ENCODE data around the gene THAP8.

THAP8 gene

DNA sequence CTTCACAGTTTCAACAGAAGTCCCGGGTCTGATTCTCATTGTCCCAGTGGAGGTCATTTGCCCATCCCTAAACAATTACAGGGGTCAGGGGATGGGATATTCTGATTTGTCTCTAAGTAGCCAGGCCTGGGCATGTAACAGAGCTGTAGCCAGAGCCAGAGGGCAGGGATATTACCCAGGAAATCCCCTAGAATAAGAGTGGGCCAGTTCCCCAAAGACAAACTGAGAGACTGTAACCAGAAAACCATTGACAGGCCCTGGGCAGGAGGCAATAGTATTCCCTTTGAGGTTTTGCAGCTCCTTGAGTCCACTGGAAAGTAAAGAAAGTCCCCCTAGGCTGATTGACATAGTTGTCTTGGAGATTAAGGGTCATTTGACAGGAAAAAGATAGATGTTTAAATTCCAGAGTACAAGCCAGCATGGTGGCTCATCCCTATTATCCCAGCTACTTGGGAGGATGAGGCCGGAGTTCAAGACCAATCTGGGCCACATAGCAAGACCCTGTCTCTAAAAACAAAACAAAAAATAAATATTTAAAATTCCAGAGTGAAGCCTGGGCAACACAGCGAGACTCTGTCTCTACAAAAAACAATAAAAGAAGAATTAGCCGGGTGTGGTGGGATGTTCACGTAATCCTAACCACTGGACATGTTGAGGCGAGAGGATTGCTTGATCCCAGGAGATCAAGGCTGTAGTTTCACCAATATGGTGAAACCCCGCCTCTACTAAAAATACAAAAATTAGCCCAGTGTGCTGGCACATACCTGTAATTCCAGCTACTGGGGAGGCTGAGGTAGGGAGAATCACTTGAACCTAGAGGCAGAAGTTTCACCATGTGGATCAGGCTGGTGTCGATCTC is 60.9 kb downstream of the THAP8 start:
- no peak for DNase-seq

DNA sequence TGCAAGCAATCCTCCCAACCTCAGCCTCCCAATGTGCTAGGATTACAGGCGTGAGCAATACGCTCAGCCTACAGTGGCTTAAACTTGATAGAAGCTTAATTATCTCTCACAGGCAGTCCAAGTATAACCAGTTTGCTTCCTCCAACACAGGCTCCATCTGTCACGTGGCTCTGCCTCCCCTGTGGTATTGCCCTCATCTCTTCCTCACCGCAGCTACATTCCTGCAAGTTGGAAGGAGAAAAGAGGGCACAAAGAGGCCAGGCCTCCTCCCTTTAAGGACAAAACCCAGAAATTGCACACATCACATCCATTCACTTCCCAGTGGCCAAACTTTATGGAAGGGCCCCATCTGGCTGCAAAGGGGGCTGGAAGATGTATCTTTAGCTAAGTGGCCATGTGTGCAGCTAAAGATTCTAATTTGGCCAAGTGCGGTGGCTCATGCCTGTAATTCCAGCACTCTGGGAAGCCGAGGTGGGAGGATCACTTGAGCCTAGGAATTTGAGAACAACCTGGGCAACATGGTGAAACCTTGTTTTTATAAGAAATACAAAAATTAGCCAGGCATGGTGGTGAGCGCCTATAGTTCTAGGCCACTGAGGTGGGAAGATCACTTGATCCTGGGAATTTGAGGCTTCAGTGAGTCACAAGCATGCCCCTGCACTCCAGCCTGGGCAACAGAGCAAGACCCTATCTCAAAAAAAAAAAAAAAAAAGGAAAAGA is 62.2 kb downstream of the THAP8 start:
- DNase-seq = no peak

DNA sequence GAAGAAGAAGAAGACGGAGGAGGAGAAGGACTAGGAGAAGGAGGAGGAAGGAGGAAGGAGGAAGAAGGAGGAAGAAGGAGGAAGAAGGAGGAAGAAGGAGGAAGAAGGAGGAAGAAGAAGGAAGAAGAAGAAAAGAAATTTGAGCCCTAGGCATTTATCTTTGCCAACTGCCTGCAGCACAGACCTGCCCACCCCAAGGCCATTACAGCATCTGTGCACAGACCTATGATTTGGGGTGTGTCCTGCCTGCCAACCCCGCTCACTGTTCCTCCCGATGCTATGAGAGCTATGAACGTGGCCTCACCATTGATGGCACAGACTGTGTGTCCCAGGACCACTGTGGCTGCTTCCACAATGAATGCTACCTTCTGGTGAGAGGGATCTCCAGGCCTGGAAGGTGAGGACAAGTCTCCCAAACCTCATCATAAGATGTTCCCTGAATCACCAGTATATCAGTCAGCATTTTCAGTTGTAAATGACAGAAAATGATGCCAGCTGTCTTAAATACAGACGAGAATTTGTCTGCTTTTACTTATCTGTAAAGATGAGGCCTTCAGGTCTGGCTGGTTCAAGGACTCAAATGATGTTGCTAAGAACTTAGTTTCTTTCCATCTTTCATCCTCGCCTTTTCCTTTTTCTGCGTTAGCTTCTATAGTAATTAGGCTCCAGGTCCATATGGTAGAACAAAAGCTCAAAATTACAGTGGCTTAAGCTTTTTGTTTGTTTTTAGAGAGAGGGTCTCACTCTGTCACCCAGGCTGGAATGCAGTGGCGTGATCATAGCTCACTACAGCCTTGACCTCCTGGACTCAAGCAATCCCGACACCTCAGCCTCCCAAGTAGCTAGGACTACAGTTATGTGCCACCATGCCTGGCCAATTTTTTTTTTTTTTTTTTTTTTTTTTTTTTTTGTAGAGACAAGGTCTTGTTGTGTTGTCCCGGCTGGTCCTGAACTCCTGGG is 63.0 kb downstream of the THAP8 start:
- no peak for DNase-seq

DNA sequence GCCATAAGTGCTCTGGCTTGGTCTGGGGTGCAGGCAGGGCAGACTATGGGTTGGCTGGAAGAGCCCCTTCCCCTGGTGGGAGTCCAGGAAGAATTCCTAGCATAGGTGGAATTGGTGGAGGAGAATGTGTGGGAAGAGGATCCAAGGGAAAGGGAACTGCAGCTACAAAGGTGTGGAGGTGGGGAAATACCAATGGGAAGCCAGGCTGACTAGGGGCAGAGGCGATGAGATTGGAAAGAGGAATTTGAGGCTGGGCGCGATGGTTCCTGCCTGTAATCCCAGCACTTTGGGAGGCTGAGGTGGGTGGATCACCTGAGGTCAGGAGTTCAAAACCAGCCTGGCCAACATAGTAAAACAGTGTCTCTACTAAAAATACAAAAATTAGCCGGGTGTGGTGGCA is 63.9 kb downstream of the THAP8 start:
- DNase-seq = no peak

DNA sequence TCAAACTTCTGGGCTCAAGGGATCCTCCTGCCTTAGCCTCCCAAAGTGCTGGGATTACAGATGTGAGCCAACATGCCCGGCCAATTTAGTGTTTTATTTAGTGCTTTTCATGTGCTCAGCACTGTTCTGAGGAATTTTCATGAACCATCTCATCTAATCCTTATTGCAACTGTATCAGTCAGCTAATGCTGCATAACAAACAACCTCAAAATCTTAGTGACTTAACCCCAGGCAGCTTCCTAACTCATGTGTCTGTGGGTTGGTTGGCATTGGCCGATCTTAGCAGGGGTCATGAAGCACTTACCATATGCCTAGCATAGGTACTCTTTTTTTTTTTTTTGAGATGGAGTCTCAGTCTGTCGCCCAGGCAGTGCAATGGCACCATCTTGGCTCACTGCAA is 65.3 kb downstream of the THAP8 start:
- DNase-seq = no peak

DNA sequence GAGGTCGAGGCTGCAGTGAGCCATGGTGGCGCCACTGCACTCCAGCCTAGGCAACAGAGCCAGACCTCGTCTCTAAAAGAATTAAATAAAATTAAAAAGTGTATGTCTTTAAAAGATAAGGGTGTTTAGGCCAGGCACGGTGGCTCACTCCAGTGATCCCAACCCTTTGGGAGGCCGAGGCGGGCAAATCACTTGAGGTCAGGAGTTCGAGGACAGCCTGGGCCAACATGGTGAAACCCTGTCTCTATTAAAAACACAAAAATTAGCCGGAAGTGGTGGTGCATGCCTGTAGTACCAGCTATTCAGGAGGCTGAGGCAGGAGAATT is 66.6 kb downstream of the THAP8 start:
- DNase-seq = no peak

DNA sequence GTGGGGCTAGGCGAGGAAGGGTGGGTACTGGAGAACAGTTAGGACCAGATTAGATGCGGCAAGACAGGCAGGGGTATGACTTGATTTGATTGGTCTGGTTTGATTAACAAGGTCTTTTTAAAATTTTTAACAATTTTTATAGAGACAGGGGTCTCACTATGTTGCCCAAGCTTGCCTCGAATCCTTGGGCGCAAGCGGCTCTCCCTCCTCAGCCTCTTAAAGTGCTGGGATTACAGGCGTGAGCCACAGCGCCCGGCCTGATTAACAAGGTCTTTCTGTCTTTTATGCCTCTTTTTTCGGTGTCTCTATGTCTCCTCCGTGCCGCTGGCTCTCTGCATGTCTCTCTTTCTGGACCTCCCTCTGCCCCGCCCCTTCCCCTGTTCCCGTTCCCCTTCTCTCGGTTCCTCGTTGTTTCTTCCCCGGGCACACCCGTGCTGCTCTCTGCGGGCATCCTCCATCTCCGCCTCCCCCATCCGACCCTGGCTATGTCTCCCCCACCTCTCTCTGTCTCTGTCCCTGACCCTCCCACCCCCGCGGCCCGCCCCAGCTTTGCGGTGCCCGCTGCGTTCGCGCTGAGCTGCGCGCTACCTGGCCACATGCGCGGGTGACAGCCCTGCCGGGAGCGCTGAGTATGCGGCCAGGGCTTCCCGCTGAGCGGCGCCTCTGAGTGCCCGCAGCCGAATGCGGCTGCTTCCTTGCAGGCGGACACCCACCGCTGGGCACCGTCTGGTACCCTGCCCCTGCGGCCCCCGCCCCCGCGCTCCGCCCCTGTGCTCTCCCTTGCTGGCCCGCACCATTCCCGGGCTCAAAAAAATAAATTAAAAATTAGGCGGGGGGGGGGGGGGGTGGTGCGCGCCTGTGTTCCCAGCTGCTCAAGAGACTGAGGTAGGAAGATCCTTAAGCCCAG is 67.2 kb downstream of the THAP8 start:
- peak; percentile 43 for DNase-seq

DNA sequence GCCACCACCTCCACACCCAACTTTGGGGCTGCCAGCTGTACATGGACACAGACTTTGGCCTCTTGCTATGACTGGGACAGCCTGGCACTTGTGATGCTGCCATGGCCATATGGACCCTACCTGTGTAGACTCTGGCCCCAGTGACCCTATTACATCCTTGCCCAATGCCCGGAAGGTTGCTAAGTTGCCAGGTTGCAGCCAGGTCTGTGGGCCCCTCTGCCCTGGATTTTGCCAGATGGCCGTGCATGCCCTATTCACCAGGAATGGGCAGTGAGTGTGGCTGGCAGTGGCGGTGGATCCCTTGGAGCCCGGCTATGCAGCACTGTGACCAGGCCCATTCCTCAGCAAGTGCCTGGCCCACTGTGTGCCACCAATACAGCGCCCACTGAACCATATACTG is 68.0 kb downstream of the THAP8 start:
- no peak for DNase-seq
